Islet precursor cell (in vitro differentiated cells): ENCODE results near the gene LEP.

ENCODE experiments used
- DNase-seq: peaks from one replicate; pipeline ENCODE4 v3.0.0-alpha.2; 2018

Gene LEP

GRCh38 chr7:128240696-128241386 is at the start of gene LEP:
LEP (plus strand) TSS chr7:128241278; CDS start chr7:128252019, 10,741 bp downstream.
- no peak for DNase-seq

- DNase-seq = peak; percentile 27
Observed at GRCh38 chr7:128192497-128193142, 48.5 kb upstream of the LEP start.

- DNase-seq = no peak
Observed at GRCh38 chr7:128194533-128195282, 46.4 kb upstream of the LEP start.

GRCh38 chr7:128197589-128197988 is 43.5 kb upstream of the LEP start:
- peak; percentile 49 for DNase-seq

GRCh38 chr7:128197989-128198580 is 43.0 kb upstream of the LEP start:
- DNase-seq = peak; percentile 39

- peak; percentile 45 for DNase-seq
Observed at GRCh38 chr7:128200376-128200775, 40.7 kb upstream of the LEP start.

GRCh38 chr7:128201067-128201689 is 39.9 kb upstream of the LEP start:
- no peak for DNase-seq

- no peak for DNase-seq
Observed at GRCh38 chr7:128201690-128202085, 39.4 kb upstream of the LEP start.

- DNase-seq = peak; percentile 40
Observed at GRCh38 chr7:128202287-128202957, 38.7 kb upstream of the LEP start.

- DNase-seq = peak; percentile 29
Observed at GRCh38 chr7:128203047-128203491, 38.0 kb upstream of the LEP start.

GRCh38 chr7:128203710-128204214 is 37.3 kb upstream of the LEP start:
- peak; percentile 29 for DNase-seq

- DNase-seq = peak; percentile 28
Observed at GRCh38 chr7:128204455-128204854, 36.6 kb upstream of the LEP start.

- peak; percentile 7 for DNase-seq
Observed at GRCh38 chr7:128205068-128205467, 36.0 kb upstream of the LEP start.

GRCh38 chr7:128206017-128206746 is 34.9 kb upstream of the LEP start:
- DNase-seq = no peak

GRCh38 chr7:128206747-128207500 is 34.2 kb upstream of the LEP start:
- DNase-seq = no peak

- no peak for DNase-seq
Observed at GRCh38 chr7:128207609-128208008, 33.5 kb upstream of the LEP start.

GRCh38 chr7:128209229-128210035 is 31.6 kb upstream of the LEP start:
- DNase-seq = peak; percentile 88

GRCh38 chr7:128210036-128210347 is 31.1 kb upstream of the LEP start:
- DNase-seq = no peak
